SU-DHL-6 (cell line): ENCODE results near the gene PDZD2.

ENCODE experiments used
- H2AFZ ChIP-seq: fragments of 200-600 bp; sonication (generic); 2 replicates; pipeline ENCODE4 v1.6.1; 2014; ENCODE audit warnings: low read depth, mild to moderate bottlenecking, moderate library complexity, mixed read lengths, antibody characterized with exemption, low read length; ENCODE audit not compliant: severe bottlenecking
- H3F3A ChIP-seq: fragments of 200-600 bp; shearing (Covaris generic); 2 replicates; pipeline ENCODE4 v1.6.0; 2016; ENCODE audit warnings: antibody characterized with exemption, mild to moderate bottlenecking; ENCODE audit not compliant: insufficient read depth
- H3K27ac ChIP-seq: fragments of 200-600 bp; sonication (generic); 2 replicates; pipeline ENCODE4 v1.5.1; 2016; ENCODE audit warnings: low read depth, mild to moderate bottlenecking, low read length, moderate library complexity, mixed read lengths
- H3K27me3 ChIP-seq: fragments of 200-600 bp; sonication (generic), shearing (Covaris generic); 2 replicates; pipeline ENCODE4 v1.6.0; 2014; ENCODE audit warnings: mild to moderate bottlenecking, low read length
- H3K36me3 ChIP-seq: fragments of 200-600 bp; sonication (generic); 2 replicates; pipeline ENCODE4 v1.6.1; 2014; ENCODE audit warnings: mild to moderate bottlenecking, low read length, mixed read lengths
- H3K4me2 ChIP-seq: fragments of 300-600, 200-600 bp; shearing (Covaris generic), sonication (generic); 2 replicates; pipeline ENCODE4 v1.6.0; 2014; ENCODE audit warnings: low read length, low read depth, mild to moderate bottlenecking; ENCODE audit not compliant: poor library complexity, severe bottlenecking
- H3K4me3 ChIP-seq: fragments of 200-600 bp; sonication (generic); 2 replicates; pipeline ENCODE4 v1.5.1; 2014; ENCODE audit warnings: antibody characterized with exemption, low read length, mild to moderate bottlenecking, mixed read lengths; ENCODE audit not compliant: insufficient read depth, poor library complexity, severe bottlenecking
- H3K79me2 ChIP-seq: fragments of 200-600 bp; sonication (generic); 2 replicates; pipeline ENCODE4 v1.6.1; 2014; ENCODE audit warnings: mild to moderate bottlenecking, low read length, moderate library complexity; ENCODE audit not compliant: insufficient read depth
- H3K9ac ChIP-seq: fragments of 200-600 bp; sonication (generic); 2 replicates; pipeline ENCODE4 v1.7.0; 2014; ENCODE audit warnings: mild to moderate bottlenecking, low read length
- H3K9me2 ChIP-seq: fragments of 200-600 bp; sonication (generic); replicated peaks from 2 replicates; pipeline ENCODE4 v1.6.1; 2014; ENCODE audit warnings: low read length; ENCODE audit not compliant: insufficient read depth
- H3K9me3 ChIP-seq: fragments of 200-600 bp; sonication (generic); 2 replicates; pipeline ENCODE4 v1.6.1; 2014; ENCODE audit warnings: low read length, mixed read lengths; ENCODE audit not compliant: insufficient read depth
- H4K20me1 ChIP-seq: fragments of 200-600 bp; sonication (generic); 2 replicates; pipeline ENCODE4 v1.6.1; 2014; ENCODE audit warnings: low read depth, mild to moderate bottlenecking, antibody characterized with exemption, low read length, moderate library complexity, mixed read lengths
- CTCF ChIP-seq: fragments of 200-600 bp; sonication (generic); IDR thresholded peaks from one replicate; pipeline ENCODE4 v1.5.1; 2017; ENCODE audit warnings: antibody characterized with exemption, mild to moderate bottlenecking, low read length, moderate library complexity; ENCODE audit not compliant: insufficient read depth, poor library complexity, severe bottlenecking
- EZH2phosphoT487 ChIP-seq: fragments of 200-600 bp; sonication (generic), shearing (Covaris generic); conservative IDR thresholded peaks from 2 replicates; pipeline ENCODE4 v1.6.1; 2018; ENCODE audit warnings: mild to moderate bottlenecking, antibody characterized with exemption, low read length, moderate library complexity, mixed read lengths

The PDZD2 gene

DNA sequence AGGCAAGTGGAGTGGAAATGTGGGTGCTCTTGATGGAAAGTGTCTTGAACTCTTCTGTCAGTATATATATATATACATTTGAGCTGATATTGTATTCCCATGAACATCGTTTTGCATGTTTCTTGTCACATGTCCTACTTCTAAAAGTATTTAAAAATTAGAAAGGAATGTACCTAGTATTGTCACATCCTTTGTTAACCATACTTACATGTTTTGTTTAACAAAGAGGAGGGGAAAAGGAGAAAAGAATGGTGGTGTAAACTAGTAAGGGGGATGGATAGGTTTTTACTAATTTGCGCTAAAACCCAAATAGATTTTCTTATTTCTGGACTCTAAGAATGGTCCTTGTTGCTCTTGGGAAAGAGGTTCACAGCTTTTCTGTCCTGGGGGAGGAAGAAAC, 353.4 kb downstream of the PDZD2 start:
- no peak overlapping the region for H3K9ac ChIP-seq
- H3K9me2 ChIP-seq = no peaks in the 10 kb centered on the region
- no peaks in the 10 kb centered on the region for H3K9me3 ChIP-seq
- H3K27me3 ChIP-seq = no peaks in the 10 kb centered on the region
- no peak overlapping the region for H2AFZ ChIP-seq
- no peak for TF ChIP-seq CTCF
- TF ChIP-seq EZH2phosphoT487 = no peak
- H3K79me2 ChIP-seq = no peaks in the 10 kb centered on the region
- H4K20me1 ChIP-seq = no peaks in the 10 kb centered on the region
- H3K4me2 ChIP-seq = no peak overlapping the region
- no peak overlapping the region for H3K27ac ChIP-seq
- no peaks in the 10 kb centered on the region for H3F3A ChIP-seq
- no peak overlapping the region for H3K4me3 ChIP-seq
- no peaks in the 10 kb centered on the region for H3K36me3 ChIP-seq

- TF ChIP-seq CTCF = no peak
Observed at GRCh38 chr5:31993165-31993961, 354.4 kb downstream of the PDZD2 start.

DNA sequence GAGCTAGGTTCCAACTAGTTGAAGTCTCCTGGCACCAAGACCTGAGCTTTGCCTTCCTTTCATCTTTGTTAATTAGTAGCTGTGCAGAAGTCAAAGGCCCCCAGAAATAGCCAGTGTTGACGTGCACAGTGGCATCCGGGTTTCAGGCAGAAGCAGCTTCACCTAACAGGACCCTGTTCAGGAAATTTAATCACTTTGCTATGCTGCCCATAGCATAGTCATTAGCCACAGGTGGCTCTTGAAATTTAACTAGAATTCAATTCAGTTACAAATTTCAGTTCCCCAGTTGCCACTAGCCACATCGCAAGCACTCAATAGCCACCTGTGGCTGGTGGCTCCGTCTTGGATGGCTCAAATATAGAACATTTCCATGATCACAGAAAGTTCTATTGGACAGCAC, 356.1 kb downstream of the PDZD2 start:
- H2AFZ ChIP-seq = no peak overlapping the region
- TF ChIP-seq CTCF (no peak), EZH2phosphoT487 (no peak)

More at GRCh38 chr5:31993165-31993961, 354.4 kb downstream of the PDZD2 start:
- H2AFZ ChIP-seq = no peak overlapping the region
- H3K27me3 ChIP-seq = no peaks in the 10 kb centered on the region
- H3K27ac ChIP-seq = no peak overlapping the region
- no peaks in the 10 kb centered on the region for H3K36me3 ChIP-seq
- no peaks in the 10 kb centered on the region for H4K20me1 ChIP-seq
- no peak overlapping the region for H3K9ac ChIP-seq
- H3F3A ChIP-seq = no peaks in the 10 kb centered on the region
- no peak overlapping the region for H3K4me3 ChIP-seq
- H3K9me2 ChIP-seq = no peaks in the 10 kb centered on the region
- H3K9me3 ChIP-seq = no peaks in the 10 kb centered on the region
- H3K79me2 ChIP-seq = no peaks in the 10 kb centered on the region
- no peak overlapping the region for H3K4me2 ChIP-seq

More for the DNA sequence above, 356.1 kb downstream of the PDZD2 start:
- Histone ChIP-seq H3K4me2 (no peak overlapping the region), H3K79me2 (no peaks in the 10 kb centered on the region), H3K27me3 (no peaks in the 10 kb centered on the region), H3K9ac (no peak overlapping the region), H3K4me3 (no peak overlapping the region), H3K36me3 (no peaks in the 10 kb centered on the region), H3K9me2 (no peaks in the 10 kb centered on the region), H4K20me1 (no peaks in the 10 kb centered on the region), H3K9me3 (no peaks in the 10 kb centered on the region), H3K27ac (no peak overlapping the region), H3F3A (no peaks in the 10 kb centered on the region)
